ENCODE data around the gene MBIP. TPM values are rescaled to one million over a fixed set of nuclear protein-coding genes. Genes with fewer than 3 reads are reported as not detected.
A peak's percentile ranks its signal among the peaks of the same experiment; 100 is the strongest.
"Not testable (repeated sequence)": the region's sequence is repeated elsewhere in the genome, so short reads cannot be mapped to it uniquely, and the experiment has no call there.

Gene MBIP
- total and polyA plus RNA-seq, 4 donors, result 23.5 to 37.5 (median 28.3) TPM

DNA sequence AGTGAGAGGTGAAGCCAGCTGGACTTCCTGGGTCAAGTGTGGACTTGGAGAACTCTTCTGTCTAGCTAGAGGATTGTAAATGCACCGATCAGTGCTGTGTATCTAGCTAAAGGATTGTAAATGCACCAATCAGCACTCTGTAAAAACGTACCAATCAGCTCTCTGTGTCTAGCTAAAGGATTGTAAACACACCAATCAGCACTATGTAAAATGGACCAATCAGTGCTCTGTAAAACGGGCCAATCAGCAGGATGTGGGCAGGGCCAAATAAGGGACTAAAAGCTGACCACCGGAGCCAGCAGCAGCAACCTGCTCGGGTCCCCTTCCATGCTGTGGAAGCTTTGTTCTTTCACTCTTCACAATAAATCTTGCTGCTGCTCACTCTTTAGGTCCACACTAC, 21.4 kb upstream of the MBIP start:
- not testable (repeated sequence) for H3K4me3 ChIP-seq (ENCODE audit: low read depth, low read length); DNase-seq (ENCODE audit: low read depth in 4 of 6, low spot score in 6 of 6); H3K36me3 ChIP-seq (ENCODE audit: control insufficient read depth, insufficient read depth, low read length); H3K27ac ChIP-seq (ENCODE audit: low read depth, low read length); H3K9me3 ChIP-seq (ENCODE audit: control insufficient read depth, insufficient read depth, low read length); H3K27me3 ChIP-seq (ENCODE audit: control insufficient read depth, insufficient read depth, low read length); H3K4me1 ChIP-seq (ENCODE audit: control insufficient read depth, insufficient read depth, low read length)
- WGBS (ENCODE audit: insufficient coverage), result 89% methylated on average over 5 of the region's 5 CpGs

- no peaks in the 10 kb centered on the region for H3K4me1 ChIP-seq (ENCODE audit: control insufficient read depth, insufficient read depth, low read length)
- no peak overlapping the region for H3K27ac ChIP-seq (ENCODE audit: low read depth, low read length)
- H3K9me3 ChIP-seq (ENCODE audit: control insufficient read depth, insufficient read depth, low read length), result no peaks in the 10 kb centered on the region
- no peak overlapping the region for H3K4me3 ChIP-seq (ENCODE audit: low read depth, low read length)
- DNase-seq (ENCODE audit: low read depth in 4 of 6, low spot score in 6 of 6), result no peak
- no peaks in the 10 kb centered on the region for H3K36me3 ChIP-seq (ENCODE audit: control insufficient read depth, insufficient read depth, low read length)
- no peaks in the 10 kb centered on the region for H3K27me3 ChIP-seq (ENCODE audit: control insufficient read depth, insufficient read depth, low read length)
Measured at GRCh38 chr14:36340276-36340890, 19.9 kb upstream of the MBIP start.

GRCh38 chr14:36339816-36340215, 19.4 kb upstream of the MBIP start:
- WGBS (ENCODE audit: insufficient coverage), result no CpG with 5 or more reads among the region's 1 CpG
- no peak for DNase-seq (ENCODE audit: low read depth in 4 of 6, low spot score in 6 of 6)

GRCh38 chr14:36333119-36333518, 12.7 kb upstream of the MBIP start:
- no peak for DNase-seq (ENCODE audit: low read depth in 4 of 6, low spot score in 6 of 6)
- no peak overlapping the region for H3K4me3 ChIP-seq (ENCODE audit: low read depth, low read length)
- 58% methylated on average over 3 of the region's 4 CpGs for WGBS (ENCODE audit: insufficient coverage)
- H3K4me1 ChIP-seq (ENCODE audit: control insufficient read depth, insufficient read depth, low read length), result no peaks in the 10 kb centered on the region
- no peaks in the 10 kb centered on the region for H3K9me3 ChIP-seq (ENCODE audit: control insufficient read depth, insufficient read depth, low read length)
- no peaks in the 10 kb centered on the region for H3K36me3 ChIP-seq (ENCODE audit: control insufficient read depth, insufficient read depth, low read length)
- H3K27ac ChIP-seq (ENCODE audit: low read depth, low read length), result no peak overlapping the region
- H3K27me3 ChIP-seq (ENCODE audit: control insufficient read depth, insufficient read depth, low read length), result no peaks in the 10 kb centered on the region

More at GRCh38 chr14:36339816-36340215, 19.4 kb upstream of the MBIP start:
- no peaks in the 10 kb centered on the region for H3K4me1 ChIP-seq (ENCODE audit: control insufficient read depth, insufficient read depth, low read length)
- no peaks in the 10 kb centered on the region for H3K27me3 ChIP-seq (ENCODE audit: control insufficient read depth, insufficient read depth, low read length)
- H3K27ac ChIP-seq (ENCODE audit: low read depth, low read length), result no peak overlapping the region
- H3K36me3 ChIP-seq (ENCODE audit: control insufficient read depth, insufficient read depth, low read length), result no peaks in the 10 kb centered on the region
- no peak overlapping the region for H3K4me3 ChIP-seq (ENCODE audit: low read depth, low read length)
- no peaks in the 10 kb centered on the region for H3K9me3 ChIP-seq (ENCODE audit: control insufficient read depth, insufficient read depth, low read length)

DNA sequence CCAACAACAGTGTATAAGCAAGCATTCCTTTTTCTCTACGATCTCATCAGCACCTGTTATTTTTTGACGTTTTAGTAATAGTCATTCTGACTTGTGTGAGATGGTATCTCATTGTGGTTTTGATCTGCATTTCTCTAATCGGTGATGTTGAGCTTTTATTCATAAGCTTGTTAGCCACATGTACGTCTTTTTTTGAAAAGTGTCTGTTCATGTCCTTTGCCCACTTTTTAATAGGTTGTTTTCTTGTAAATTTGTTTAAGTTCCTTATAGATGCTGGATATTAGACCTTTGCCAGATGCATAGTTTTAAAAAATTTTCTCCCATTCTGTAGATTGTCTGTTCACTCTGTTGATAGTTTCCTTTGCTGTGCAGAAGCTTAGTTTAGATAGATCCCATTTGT, 7.1 kb upstream of the MBIP start:
- H3K27me3 ChIP-seq (ENCODE audit: control insufficient read depth, insufficient read depth, low read length); H3K27ac ChIP-seq (ENCODE audit: low read depth, low read length); H3K4me1 ChIP-seq (ENCODE audit: control insufficient read depth, insufficient read depth, low read length); H3K36me3 ChIP-seq (ENCODE audit: control insufficient read depth, insufficient read depth, low read length); DNase-seq (ENCODE audit: low read depth in 4 of 6, low spot score in 6 of 6); H3K4me3 ChIP-seq (ENCODE audit: low read depth, low read length); H3K9me3 ChIP-seq (ENCODE audit: control insufficient read depth, insufficient read depth, low read length): not testable (repeated sequence)
- WGBS (ENCODE audit: insufficient coverage), result 100% methylated on average over 1 of the region's 4 CpGs

GRCh38 chr14:36325853-36326252, 5.4 kb upstream of the MBIP start:
- Histone ChIP-seq H3K27me3 (ENCODE audit: control insufficient read depth, insufficient read depth, low read length) (peaks cover 2% of the 10 kb centered on the region), H3K4me3 (ENCODE audit: low read depth, low read length) (no peak overlapping the region), H3K9me3 (ENCODE audit: control insufficient read depth, insufficient read depth, low read length) (no peaks in the 10 kb centered on the region), H3K36me3 (ENCODE audit: control insufficient read depth, insufficient read depth, low read length) (no peaks in the 10 kb centered on the region), H3K27ac (ENCODE audit: low read depth, low read length) (no peak overlapping the region), H3K4me1 (ENCODE audit: control insufficient read depth, insufficient read depth, low read length) (peaks cover 2% of the 10 kb centered on the region)
- DNase-seq (ENCODE audit: low read depth in 4 of 6, low spot score in 6 of 6), result no peak
- no CpG with 5 or more reads among the region's 3 CpGs for WGBS (ENCODE audit: insufficient coverage)

GRCh38 chr14:36324897-36325296, 4.5 kb upstream of the MBIP start:
- peaks cover 2% of the 10 kb centered on the region for H3K27me3 ChIP-seq (ENCODE audit: control insufficient read depth, insufficient read depth, low read length)
- peaks cover 6% of the 10 kb centered on the region for H3K4me1 ChIP-seq (ENCODE audit: control insufficient read depth, insufficient read depth, low read length)
- H3K9me3 ChIP-seq (ENCODE audit: control insufficient read depth, insufficient read depth, low read length), result no peaks in the 10 kb centered on the region
- no peak overlapping the region for H3K27ac ChIP-seq (ENCODE audit: low read depth, low read length)
- H3K36me3 ChIP-seq (ENCODE audit: control insufficient read depth, insufficient read depth, low read length), result no peaks in the 10 kb centered on the region
- H3K4me3 ChIP-seq (ENCODE audit: low read depth, low read length), result no peak overlapping the region
- DNase-seq (ENCODE audit: low read depth in 4 of 6, low spot score in 6 of 6), result no peak
- no CpG with 5 or more reads among the region's 3 CpGs for WGBS (ENCODE audit: insufficient coverage)

GRCh38 chr14:36320897-36321381, 502 bp upstream of the MBIP start:
- WGBS (ENCODE audit: insufficient coverage), result 93% methylated on average over 5 of the region's 8 CpGs
- Histone ChIP-seq H3K27ac (ENCODE audit: low read depth, low read length) (peak overlapping the region; percentile 92), H3K27me3 (ENCODE audit: control insufficient read depth, insufficient read depth, low read length) (peaks cover 2% of the 10 kb centered on the region), H3K4me3 (ENCODE audit: low read depth, low read length) (peak overlapping the region; percentile 91), H3K4me1 (ENCODE audit: control insufficient read depth, insufficient read depth, low read length) (peaks cover 6% of the 10 kb centered on the region), H3K9me3 (ENCODE audit: control insufficient read depth, insufficient read depth, low read length) (no peaks in the 10 kb centered on the region), H3K36me3 (ENCODE audit: control insufficient read depth, insufficient read depth, low read length) (no peaks in the 10 kb centered on the region)
- no peak for DNase-seq (ENCODE audit: low read depth in 4 of 6, low spot score in 6 of 6)

GRCh38 chr14:36319899-36320199, 588 bp downstream of the MBIP start:
- peak in 2 of 6 donors; percentile 2 to 38 for DNase-seq (ENCODE audit: low read depth in 4 of 6, low spot score in 6 of 6)
- 0% methylated on average over 4 of the region's 9 CpGs for WGBS (ENCODE audit: insufficient coverage)
- H3K4me1 ChIP-seq (ENCODE audit: control insufficient read depth, insufficient read depth, low read length), result peaks cover 6% of the 10 kb centered on the region
- peak overlapping the region; percentile 92 for H3K27ac ChIP-seq (ENCODE audit: low read depth, low read length)
- peaks cover 2% of the 10 kb centered on the region for H3K27me3 ChIP-seq (ENCODE audit: control insufficient read depth, insufficient read depth, low read length)
- H3K4me3 ChIP-seq (ENCODE audit: low read depth, low read length), result peak overlapping the region; percentile 91
- no peaks in the 10 kb centered on the region for H3K9me3 ChIP-seq (ENCODE audit: control insufficient read depth, insufficient read depth, low read length)
- no peaks in the 10 kb centered on the region for H3K36me3 ChIP-seq (ENCODE audit: control insufficient read depth, insufficient read depth, low read length)

- no CpG with 5 or more reads among the region's 2 CpGs for WGBS (ENCODE audit: insufficient coverage)
- H3K4me1 ChIP-seq (ENCODE audit: control insufficient read depth, insufficient read depth, low read length), result peaks cover 6% of the 10 kb centered on the region
- no peaks in the 10 kb centered on the region for H3K9me3 ChIP-seq (ENCODE audit: control insufficient read depth, insufficient read depth, low read length)
- H3K27me3 ChIP-seq (ENCODE audit: control insufficient read depth, insufficient read depth, low read length), result no peaks in the 10 kb centered on the region
- no peaks in the 10 kb centered on the region for H3K36me3 ChIP-seq (ENCODE audit: control insufficient read depth, insufficient read depth, low read length)
- H3K4me3 ChIP-seq (ENCODE audit: low read depth, low read length), result no peak overlapping the region
- no peak for DNase-seq (ENCODE audit: low read depth in 4 of 6, low spot score in 6 of 6)
- no peak overlapping the region for H3K27ac ChIP-seq (ENCODE audit: low read depth, low read length)
Measured at GRCh38 chr14:36317650-36318049, 2.8 kb downstream of the MBIP start.

Data from spinal cord (tissue), 10 donors.